Smooth muscle cell (in vitro differentiated cells): ENCODE data around the gene OR2AP1. TPM values are rescaled to one million over a fixed set of nuclear protein-coding genes. Genes with fewer than 3 reads are reported as not detected.

Source experiments
- DNase-seq: peaks from one replicate; lab custom pipeline; 2025; ENCODE audit not compliant: unreplicated experiment; lab: John Stamatoyannopoulos, UW
- H2AFZ ChIP-seq: fragments of 200-600 bp; sonication (generic); 2 replicates; pipeline ENCODE4 v1.6.0; 2016; ENCODE audit warnings: antibody characterized with exemption, low read depth, mild to moderate bottlenecking
- H3F3A ChIP-seq: fragments of 200-600 bp; sonication (generic); 2 replicates; pipeline ENCODE4 v1.6.0; 2017; ENCODE audit warnings: antibody characterized with exemption, low read depth
- H3K27ac ChIP-seq: fragments of 200-600 bp; sonication (generic); 2 replicates; pipeline ENCODE4 v1.5.1; 2016; ENCODE audit warnings: low read depth, mild to moderate bottlenecking
- H3K27me3 ChIP-seq: fragments of 200-600 bp; sonication (generic); 2 replicates; pipeline ENCODE4 v1.6.1; 2016; ENCODE audit warnings: low read depth, mild to moderate bottlenecking
- H3K36me3 ChIP-seq: fragments of 200-600 bp; sonication (generic); 2 replicates; pipeline ENCODE4 v1.5.1; 2016; ENCODE audit warnings: low read depth
- H3K4me1 ChIP-seq: fragments of 200-600 bp; sonication (generic); 2 replicates; pipeline ENCODE4 v1.5.1; 2016; ENCODE audit warnings: low read depth
- H3K4me2 ChIP-seq: fragments of 200-600 bp; sonication (generic); 2 replicates; pipeline ENCODE4 v1.6.0; 2016; ENCODE audit warnings: mild to moderate bottlenecking
- H3K4me3 ChIP-seq: fragments of 200-600 bp; sonication (generic); 2 replicates; pipeline ENCODE4 v1.5.1; 2016; ENCODE audit warnings: mild to moderate bottlenecking
- H3K79me2 ChIP-seq: fragments of 200-600 bp; sonication (generic); 2 replicates; pipeline ENCODE4 v1.6.0; 2016; ENCODE audit warnings: low read depth, mild to moderate bottlenecking
- H3K9ac ChIP-seq: fragments of 200-600 bp; sonication (generic); 2 replicates; pipeline ENCODE4 v1.6.0; 2016; ENCODE audit warnings: low read depth
- H3K9me3 ChIP-seq: fragments of 200-600 bp; sonication (generic); replicated peaks from 2 replicates; pipeline ENCODE4 v1.5.1; 2016; ENCODE audit warnings: low read depth
- H4K20me1 ChIP-seq: fragments of 200-600 bp; sonication (generic); 2 replicates; pipeline ENCODE4 v1.6.0; 2016; ENCODE audit warnings: low read depth
- WGBS: methylation state at CpG from one replicate; pipeline ENCODE4 v1.1.7; 2016; ENCODE audit warnings: low lambda C conversion rate; 5-methylcytosine and 5-hydroxymethylcytosine counted together
- polyA plus RNA-seq: library from polyadenylated mRNA; unstranded; fragments of >200 nt; fragmentation: Nextera tagmentation; extraction: Ambion mirVana; gene quantifications from 2 replicates; pipeline ENCODE4 v1.2.1, GENCODE V29; 2016
- total RNA-seq: library from RNA; depleted of rRNA; stranded (reverse); fragments of >200 nt; gene quantifications from 2 replicates; pipeline ENCODE4 v1.2.3, GENCODE V29; 2014
- TF ChIP-seq, protein P1 (sequence below): fragments of 200-600 bp; sonication (generic); IDR thresholded peaks from 2 replicates; pipeline ENCODE4 v1.5.1; 2017; ENCODE audit warnings: borderline replicate concordance, mild to moderate bottlenecking, antibody characterized with exemption; ENCODE audit not compliant: insufficient read depth, poor library complexity, severe bottlenecking

OR2AP1 gene
- total and polyA plus RNA-seq, 2 experiments from 2014 or later = not detected

DNA sequence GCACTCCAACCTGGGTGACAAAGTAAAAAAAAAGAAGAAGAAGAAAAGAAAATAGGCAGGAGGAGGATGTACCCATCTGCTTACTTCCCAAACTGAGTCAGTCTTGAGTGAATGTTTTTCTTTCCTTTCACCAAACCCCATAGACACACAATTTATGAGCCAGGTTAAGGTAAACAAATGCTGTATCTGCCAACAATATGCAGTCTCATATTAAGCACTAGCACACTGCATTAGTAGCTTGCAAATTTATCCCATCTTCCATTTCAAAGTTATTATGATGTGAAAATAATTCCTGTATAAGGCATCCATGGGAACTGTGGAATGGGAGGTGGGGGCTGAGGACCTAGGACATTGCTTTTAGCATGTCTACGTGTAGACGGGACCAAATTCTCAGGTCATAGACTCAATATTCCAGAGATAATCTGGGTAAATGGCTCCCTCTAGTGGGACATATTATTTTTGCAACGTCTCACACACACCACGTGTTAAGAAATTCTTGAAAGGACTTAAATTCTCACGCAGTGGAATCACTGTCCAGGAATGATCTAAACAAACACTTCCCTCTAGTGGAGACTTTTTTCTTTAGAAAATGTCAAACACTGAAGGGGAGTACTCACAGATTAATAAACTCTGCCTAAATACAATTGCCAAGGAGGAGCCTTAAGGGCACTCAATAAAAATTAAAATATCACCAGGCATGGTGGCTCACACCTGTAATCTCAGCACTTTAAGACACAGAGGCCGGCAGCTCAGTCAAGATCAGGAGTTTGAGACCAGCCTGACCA is 47.3 kb downstream of the OR2AP1 start:
- Histone ChIP-seq H3K4me3 (no peak overlapping the region), H3K4me2 (no peak overlapping the region), H2AFZ (peak overlapping the region; percentile 24), H3K27ac (no peak overlapping the region), H3K79me2 (no peaks in the 10 kb centered on the region), H3K27me3 (no peaks in the 10 kb centered on the region), H3K9ac (no peak overlapping the region), H3F3A (no peaks in the 10 kb centered on the region), H3K36me3 (no peaks in the 10 kb centered on the region), H3K9me3 (no peaks in the 10 kb centered on the region), H4K20me1 (no peaks in the 10 kb centered on the region), H3K4me1 (no peaks in the 10 kb centered on the region)
- 7% methylated on average over 6 of the region's 6 CpGs for WGBS
- DNase-seq = no peak
- TF ChIP-seq, protein P1, sequence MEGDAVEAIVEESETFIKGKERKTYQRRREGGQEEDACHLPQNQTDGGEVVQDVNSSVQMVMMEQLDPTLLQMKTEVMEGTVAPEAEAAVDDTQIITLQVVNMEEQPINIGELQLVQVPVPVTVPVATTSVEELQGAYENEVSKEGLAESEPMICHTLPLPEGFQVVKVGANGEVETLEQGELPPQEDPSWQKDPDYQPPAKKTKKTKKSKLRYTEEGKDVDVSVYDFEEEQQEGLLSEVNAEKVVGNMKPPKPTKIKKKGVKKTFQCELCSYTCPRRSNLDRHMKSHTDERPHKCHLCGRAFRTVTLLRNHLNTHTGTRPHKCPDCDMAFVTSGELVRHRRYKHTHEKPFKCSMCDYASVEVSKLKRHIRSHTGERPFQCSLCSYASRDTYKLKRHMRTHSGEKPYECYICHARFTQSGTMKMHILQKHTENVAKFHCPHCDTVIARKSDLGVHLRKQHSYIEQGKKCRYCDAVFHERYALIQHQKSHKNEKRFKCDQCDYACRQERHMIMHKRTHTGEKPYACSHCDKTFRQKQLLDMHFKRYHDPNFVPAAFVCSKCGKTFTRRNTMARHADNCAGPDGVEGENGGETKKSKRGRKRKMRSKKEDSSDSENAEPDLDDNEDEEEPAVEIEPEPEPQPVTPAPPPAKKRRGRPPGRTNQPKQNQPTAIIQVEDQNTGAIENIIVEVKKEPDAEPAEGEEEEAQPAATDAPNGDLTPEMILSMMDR = peak; percentile 94

DNA sequence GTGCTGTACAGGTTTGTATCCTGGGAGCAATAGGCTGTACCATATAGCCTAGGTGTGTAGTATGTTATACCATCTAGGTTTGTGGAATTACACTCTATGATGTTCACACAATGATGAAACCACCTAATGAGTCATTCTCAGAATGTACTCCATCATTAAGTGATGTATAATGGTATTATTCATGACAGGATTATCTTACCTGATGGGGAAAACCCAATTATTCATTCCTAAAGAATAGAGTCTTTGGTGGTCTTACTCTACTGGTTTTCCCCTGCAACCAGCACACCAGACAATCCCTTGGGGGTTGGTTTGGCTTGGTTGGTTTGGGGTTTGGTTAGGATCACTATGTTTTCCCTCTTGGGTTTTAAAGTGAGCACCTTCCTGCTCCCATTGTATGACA is 51.8 kb downstream of the OR2AP1 start:
- no peaks in the 10 kb centered on the region for H3K36me3 ChIP-seq
- no peaks in the 10 kb centered on the region for H3K9me3 ChIP-seq
- H3K4me1 ChIP-seq = no peaks in the 10 kb centered on the region
- no peak overlapping the region for H3K27ac ChIP-seq
- no peak overlapping the region for H3K9ac ChIP-seq
- no peaks in the 10 kb centered on the region for H3F3A ChIP-seq
- H3K79me2 ChIP-seq = no peaks in the 10 kb centered on the region
- no peak overlapping the region for H3K4me3 ChIP-seq
- peaks cover 11% of the 10 kb centered on the region for H3K27me3 ChIP-seq
- H2AFZ ChIP-seq = no peak overlapping the region
- TF ChIP-seq, protein P1 = no peak
- no peaks in the 10 kb centered on the region for H4K20me1 ChIP-seq
- H3K4me2 ChIP-seq = no peak overlapping the region
- no peak for DNase-seq

Other genes with a start within 250 kb of the OR2AP1 start
- not detected in 2 replicates for gene OR6C3, start 241.7 kb upstream of the OR2AP1 start, total RNA-seq
- not detected in 2 replicates for gene OR6C3, start 241.7 kb upstream of the OR2AP1 start, polyA plus RNA-seq
- not detected in 2 replicates for gene OR6C75, start 209.5 kb upstream of the OR2AP1 start, total RNA-seq
- gene OR6C75, start 209.5 kb upstream of the OR2AP1 start, polyA plus RNA-seq = not detected in 2 replicates
- gene OR6C65, start 171.9 kb upstream of the OR2AP1 start, total RNA-seq = not detected in 2 replicates
- gene OR6C65, start 171.9 kb upstream of the OR2AP1 start, polyA plus RNA-seq = not detected in 2 replicates
- gene OR6C76, start 146.2 kb upstream of the OR2AP1 start, total RNA-seq = not detected in 2 replicates
- not detected in 2 replicates for gene OR6C76, start 146.2 kb upstream of the OR2AP1 start, polyA plus RNA-seq
- gene OR6C2, start 128.4 kb upstream of the OR2AP1 start, total RNA-seq = not detected in 2 replicates
- not detected in 2 replicates for gene OR6C2, start 128.4 kb upstream of the OR2AP1 start, polyA plus RNA-seq
- not detected in 2 replicates for gene OR6C70, start 102.3 kb upstream of the OR2AP1 start, total RNA-seq
- gene OR6C70, start 102.3 kb upstream of the OR2AP1 start, polyA plus RNA-seq = not detected in 2 replicates
- gene OR6C68, start 80.1 kb upstream of the OR2AP1 start, total RNA-seq = not detected in 2 replicates
- not detected in 2 replicates for gene OR6C68, start 80.1 kb upstream of the OR2AP1 start, polyA plus RNA-seq
- gene OR6C4, start 22.9 kb upstream of the OR2AP1 start, total RNA-seq = not detected in 2 replicates
- gene OR6C4, start 22.9 kb upstream of the OR2AP1 start, polyA plus RNA-seq = not detected in 2 replicates
- gene OR10P1, start 64.4 kb downstream of the OR2AP1 start, total RNA-seq = not detected in 2 replicates
- not detected in 2 replicates for gene OR10P1, start 64.4 kb downstream of the OR2AP1 start, polyA plus RNA-seq
- 0.90 and 1.3 TPM in 2 replicates for gene ITGA7, start 135.4 kb downstream of the OR2AP1 start, total RNA-seq
- gene ITGA7, start 135.4 kb downstream of the OR2AP1 start, polyA plus RNA-seq = 1.1 and 1.6 TPM in 2 replicates
- gene BLOC1S1, start 143.6 kb downstream of the OR2AP1 start, total RNA-seq = 107 and 146 TPM in 2 replicates
- 142 and 150 TPM in 2 replicates for gene BLOC1S1, start 143.6 kb downstream of the OR2AP1 start, polyA plus RNA-seq
- gene RDH5, start 147.9 kb downstream of the OR2AP1 start, total RNA-seq = 3.0 TPM in 1 of 2 replicates, not detected in the other
- gene RDH5, start 147.9 kb downstream of the OR2AP1 start, polyA plus RNA-seq = 3.7 and 9.2 TPM in 2 replicates
- gene CD63, start 156.5 kb downstream of the OR2AP1 start, total RNA-seq = 1,095 and 1,107 TPM in 2 replicates
- gene CD63, start 156.5 kb downstream of the OR2AP1 start, polyA plus RNA-seq = 2,224 and 2,317 TPM in 2 replicates
- gene GDF11, start 170.7 kb downstream of the OR2AP1 start, total RNA-seq = 2.8 and 3.5 TPM in 2 replicates
- gene GDF11, start 170.7 kb downstream of the OR2AP1 start, polyA plus RNA-seq = 2.3 and 2.6 TPM in 2 replicates
- 124 and 169 TPM in 2 replicates for gene SARNP, start 245.3 kb downstream of the OR2AP1 start, total RNA-seq
- 128 and 139 TPM in 2 replicates for gene SARNP, start 245.3 kb downstream of the OR2AP1 start, polyA plus RNA-seq
- 18.9 and 32.5 TPM in 2 replicates for gene ORMDL2, start 245.6 kb downstream of the OR2AP1 start, total RNA-seq
- 79.5 and 134 TPM in 2 replicates for gene ORMDL2, start 245.6 kb downstream of the OR2AP1 start, polyA plus RNA-seq